Measurements from ENCODE around the gene MAGI2.

Gene MAGI2

DNA sequence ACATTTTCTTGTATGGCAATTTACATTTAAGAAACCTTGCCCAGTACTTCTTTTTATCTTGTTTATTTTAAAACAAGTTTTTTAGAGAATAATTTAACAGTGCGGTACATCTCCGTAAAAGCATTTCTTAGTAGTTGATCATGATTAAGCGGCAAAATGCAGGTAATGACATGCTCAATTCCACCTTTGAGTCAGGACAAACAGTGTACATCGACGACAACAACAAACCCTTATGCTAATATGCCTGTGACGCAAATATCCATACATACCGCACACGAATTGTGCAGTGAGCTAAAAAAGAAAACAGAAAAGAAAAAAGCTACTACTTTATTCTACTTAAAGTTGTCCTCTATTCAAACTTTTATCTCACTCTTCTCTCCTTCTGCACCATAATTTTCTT is 1.9 kb downstream of the MAGI2 start:
- DNase-seq = no peak

DNA sequence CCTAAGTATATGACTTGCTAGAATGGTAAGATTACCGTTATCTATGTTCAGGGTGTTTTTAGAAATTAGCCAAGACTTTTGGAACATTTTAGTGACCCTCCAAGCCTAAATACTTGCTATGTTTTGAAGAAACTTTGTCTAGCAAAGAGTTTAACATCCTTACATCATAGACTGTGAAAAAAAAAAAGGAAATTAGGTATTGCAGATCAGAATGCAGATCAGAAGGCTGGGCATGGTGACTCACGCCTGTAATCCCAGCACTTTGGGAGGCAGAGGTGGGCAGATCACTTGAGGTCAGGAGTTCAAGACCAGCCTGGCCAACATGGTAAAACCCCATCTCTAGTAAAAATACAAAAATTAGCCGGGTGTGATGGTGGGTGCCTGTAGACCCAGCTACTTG is 10.7 kb downstream of the MAGI2 start:
- peak; percentile 20 for DNase-seq

DNA sequence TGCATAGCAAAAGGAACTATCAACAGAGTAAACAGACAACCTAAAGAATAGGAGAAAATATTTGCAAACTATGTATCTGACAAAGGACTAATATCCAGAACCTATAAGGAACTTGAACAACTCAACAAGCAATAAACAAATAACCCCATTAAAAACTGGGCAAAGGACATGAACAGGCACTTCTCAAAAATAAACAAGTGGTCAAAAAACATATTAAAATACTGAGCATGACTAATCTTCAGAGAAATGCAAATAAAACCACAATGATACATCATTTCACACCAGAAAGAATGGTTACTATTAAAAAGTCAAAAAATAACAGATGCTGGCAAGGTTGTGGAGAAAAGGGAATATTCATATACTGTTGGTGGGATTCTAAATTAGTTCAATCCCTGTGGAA is 17.1 kb downstream of the MAGI2 start:
- peak; percentile 24 for DNase-seq

DNA sequence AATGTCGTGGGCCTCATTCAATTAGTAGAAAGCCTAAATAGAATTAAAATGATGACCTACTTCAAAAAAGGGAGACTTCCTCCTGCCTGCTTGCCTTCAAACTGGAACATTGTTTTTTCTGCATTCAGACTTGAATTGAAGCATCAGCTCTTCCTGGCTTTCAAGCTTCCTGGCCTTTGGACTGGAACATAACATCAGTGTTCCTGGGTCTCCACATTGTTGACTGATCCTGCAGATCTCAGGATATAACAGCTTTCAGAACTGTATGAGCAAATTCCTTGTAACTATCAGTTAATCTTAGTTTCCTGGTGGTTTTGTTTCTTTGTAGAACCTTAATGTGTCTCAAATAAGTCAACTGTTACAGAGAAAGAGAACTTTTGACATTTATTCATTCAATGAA is 18.6 kb downstream of the MAGI2 start:
- DNase-seq = peak; percentile 25

DNA sequence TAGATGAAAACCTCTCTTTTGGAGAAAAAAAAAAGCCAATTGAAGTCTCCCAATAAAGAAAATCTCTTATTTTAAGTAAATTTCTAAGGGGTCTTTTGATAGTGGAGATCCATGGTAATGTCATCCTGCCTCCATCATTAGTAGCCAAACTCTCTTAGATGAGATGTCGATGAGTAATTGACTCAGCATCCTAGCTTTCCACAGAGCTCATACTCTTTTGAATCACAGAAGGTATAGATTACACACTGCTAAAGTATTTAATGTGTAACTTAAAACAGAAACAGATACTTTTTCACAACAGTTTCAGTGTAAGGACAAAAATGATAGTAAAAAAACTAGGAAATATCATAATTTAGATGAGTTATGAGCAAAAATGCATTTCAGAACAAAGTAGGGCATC is 19.4 kb downstream of the MAGI2 start:
- peak; percentile 87 for DNase-seq

DNA sequence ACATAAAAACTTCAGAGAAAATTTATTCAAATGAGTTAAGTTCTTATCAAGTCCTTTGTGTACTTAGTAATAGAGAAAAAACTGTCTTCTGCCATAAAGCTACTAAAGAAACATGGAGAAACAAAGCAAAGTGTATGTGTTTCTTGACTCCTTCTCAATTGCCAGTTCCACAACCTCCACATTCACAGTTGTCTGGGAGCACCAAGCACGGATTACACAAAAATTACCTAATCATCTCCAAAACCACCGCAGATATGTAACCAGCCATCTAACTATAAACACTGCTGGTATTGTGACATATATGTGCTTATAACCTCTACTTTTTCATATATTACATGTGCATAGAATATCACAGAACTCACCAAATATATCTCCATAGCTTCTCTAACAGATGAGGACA is 23.1 kb downstream of the MAGI2 start:
- no peak for DNase-seq

DNA sequence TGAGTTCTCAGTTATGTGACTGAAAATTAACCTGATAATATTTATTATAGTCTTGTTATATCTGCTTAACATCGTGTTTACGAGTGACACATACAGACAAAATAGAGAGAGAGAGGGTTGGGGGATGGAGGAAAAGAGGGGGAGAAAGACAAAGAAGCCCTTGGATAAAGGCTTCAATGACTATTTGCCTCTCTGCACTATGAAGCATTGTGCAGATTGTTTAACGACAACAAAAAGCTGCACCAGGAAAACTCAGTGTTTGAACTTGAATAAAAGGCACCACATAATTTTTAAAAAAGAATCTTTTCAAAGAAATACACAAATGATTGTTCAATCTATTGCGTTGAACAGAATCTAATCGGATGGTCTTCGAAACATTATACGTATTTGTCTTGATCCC is 27.8 kb downstream of the MAGI2 start:
- DNase-seq = no peak

DNA sequence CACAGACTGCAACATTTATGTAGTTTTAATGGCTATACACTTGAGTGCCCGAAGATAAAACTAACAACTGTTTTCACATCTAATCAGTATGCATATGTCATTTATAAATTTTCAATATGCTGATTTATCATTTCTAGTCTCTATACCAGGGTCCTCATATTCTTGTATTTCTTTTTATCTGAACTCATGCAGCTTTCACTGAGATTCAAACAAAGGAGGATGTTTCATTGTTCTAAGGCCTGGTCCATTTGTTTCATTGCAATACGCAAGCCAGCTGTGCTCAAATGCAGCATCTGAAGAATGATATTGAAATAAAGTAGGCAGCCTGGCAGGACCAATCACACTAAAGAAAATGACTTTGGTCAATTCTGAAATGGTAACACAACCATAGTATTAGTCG is 31.7 kb downstream of the MAGI2 start:
- DNase-seq = no peak

DNA sequence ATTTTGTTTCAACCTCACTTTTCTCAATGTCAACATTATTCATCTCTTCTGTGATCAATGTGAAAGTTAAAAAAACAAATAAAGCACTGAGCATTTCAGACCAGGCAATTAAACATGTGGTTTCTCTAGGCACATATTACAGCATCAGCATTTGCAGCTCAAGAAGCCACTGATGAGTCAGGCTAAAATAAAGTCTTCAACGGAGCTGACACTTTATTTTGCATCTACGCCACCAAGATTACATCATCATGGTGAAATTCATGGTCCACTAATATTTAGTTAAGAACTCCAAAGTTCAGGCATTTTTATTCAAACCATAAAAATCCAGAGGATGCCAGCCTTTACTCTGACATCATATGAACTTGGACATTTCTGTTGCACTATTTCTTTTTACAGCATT is 33.0 kb downstream of the MAGI2 start:
- DNase-seq = peak; percentile 94

DNA sequence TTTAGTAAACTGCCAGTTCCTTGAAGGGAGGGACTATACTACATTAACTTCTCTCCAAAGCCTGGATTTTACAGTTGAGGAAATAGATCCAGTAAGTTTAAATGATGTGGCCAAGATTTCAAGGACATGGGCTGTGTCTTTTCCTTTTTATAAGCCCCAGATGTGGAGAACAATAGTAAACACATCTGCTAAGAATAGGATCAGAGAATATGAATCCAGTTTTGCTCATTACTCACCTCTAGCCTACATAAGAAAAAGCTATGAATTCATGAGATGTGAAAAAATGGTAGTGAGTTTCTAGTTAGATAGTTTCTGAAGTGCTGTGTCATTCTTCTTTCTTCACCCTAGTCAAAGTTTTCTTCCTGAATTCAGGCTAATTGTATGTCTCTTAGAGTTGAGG is 38.6 kb downstream of the MAGI2 start:
- no peak for DNase-seq

DNA sequence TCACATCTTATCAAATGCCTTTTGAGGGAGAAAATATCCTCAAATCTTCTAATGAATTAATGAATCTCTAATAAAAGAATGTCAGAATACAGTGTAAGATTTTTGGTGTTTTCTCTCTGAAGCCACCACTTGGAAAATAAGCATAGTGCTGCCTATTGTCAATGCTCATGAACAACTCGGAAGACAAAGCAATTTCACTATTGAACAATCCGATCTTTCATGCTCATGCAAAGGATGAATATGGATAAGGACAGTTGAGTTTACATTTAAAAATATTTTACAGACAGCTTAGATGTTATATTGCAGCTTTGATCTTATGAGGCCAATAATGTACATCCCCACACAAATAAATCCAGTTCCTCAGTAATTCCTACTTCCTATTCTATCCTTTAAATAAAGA is 40.6 kb downstream of the MAGI2 start:
- DNase-seq = no peak

DNA sequence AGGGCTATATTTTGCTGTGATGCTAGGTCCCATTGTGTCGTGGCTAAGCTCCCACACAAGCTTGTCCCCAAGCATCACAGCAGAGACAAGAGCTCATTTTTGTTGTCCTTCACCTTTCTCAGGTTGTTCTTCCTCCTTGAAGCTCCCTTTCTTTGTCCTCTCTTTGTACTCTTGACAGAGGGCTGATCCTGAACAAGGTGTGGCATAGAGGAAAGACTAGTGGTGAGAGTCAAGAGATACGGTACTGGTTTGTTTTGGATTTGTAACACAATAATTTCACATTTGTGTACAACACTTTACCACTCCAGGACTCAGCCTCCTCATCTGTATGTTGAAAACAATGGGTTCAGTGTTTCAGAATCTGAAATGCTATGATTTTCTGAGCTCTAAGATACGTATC is 41.0 kb downstream of the MAGI2 start:
- DNase-seq = no peak

DNA sequence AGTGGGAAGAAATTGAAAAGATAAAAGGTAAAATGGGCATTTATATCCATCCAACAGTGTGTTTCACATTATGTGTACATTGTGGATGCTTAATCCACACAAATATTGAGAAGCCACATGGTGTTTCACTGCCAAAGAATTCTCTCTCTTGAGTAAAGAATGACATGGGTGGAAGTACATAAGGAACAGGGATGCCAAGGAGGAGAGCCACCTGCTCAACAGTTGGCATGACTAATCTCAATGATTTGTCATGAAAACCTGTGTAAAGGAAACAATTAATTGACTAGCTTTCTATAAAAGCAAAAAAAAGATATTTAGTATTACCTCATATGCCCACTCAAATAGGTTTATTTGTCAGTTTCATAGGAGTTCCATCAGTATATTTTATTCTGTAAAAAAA is 43.1 kb downstream of the MAGI2 start:
- no peak for DNase-seq

DNA sequence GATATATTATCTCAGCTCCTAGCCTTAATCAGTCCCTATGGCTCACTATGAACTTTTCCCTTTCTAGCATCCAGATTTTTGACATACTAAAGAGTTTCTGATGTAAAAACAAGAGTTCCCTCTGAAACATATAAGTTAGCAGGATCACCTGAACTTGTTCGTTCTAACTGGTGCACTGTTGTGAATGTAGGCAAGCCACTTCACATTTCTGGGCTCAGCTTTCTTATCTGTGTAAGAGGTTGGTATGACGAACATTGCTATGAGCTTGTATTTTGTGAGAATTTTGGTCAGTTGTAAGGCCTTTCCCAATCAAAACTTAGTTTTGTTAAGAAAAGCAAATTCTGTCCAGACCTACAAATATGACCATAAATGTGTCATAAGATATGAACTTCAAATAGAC is 46.1 kb downstream of the MAGI2 start:
- DNase-seq = no peak

DNA sequence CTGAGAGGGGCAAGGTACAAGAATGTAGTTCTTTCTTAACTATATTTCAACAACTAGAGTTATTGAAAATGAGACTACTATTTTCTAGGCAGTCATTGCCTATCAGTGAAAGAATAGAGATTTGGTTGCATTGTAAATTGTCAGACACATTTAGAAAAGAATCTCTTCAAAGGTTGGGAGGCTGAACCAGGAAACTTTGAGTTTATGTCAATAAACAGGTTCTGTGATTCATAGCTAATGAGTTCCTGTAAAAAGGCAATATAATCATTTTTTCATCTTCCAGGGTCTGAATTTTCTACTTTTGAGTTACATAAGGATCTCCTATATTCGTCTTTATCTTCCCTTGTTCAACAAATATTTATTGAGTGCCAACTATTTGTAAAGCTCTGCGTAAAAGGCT is 47.1 kb downstream of the MAGI2 start:
- DNase-seq = no peak

DNA sequence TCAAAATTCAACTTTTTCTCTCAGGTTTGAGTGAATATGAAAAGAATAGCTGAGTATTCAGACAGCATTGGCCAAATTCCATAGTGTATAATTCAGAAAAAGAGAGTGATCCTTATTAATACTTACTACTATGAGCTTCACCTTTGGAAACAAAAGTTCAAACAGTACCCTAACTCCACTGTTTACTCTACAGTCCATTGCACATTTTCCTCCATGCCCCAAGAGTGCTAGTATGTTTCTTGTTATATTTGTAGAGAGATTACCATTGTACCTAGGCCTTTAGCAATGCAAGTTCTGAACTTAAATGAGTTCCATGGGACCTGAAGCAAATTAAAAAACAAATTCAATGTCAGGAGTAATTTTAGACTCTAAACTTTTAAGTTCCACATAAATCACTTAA is 48.1 kb downstream of the MAGI2 start:
- no peak for DNase-seq

DNA sequence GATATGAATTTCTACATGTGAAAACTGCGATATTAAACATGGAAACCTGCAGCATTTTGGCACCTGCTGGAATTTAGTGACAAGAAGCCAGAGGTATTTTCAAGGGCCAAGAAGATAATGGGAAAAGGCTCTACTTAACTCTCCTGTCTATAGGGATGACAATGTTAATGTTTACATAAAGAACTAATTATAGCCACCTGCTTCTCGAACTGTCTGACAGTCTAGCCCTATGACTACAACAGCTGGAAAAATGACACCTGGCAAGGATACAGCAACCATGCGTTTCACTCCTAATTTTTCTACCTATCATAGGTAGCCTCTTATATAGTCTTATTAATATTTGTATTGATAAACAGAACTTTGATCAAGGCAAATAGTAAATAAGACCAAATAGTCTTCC is 49.6 kb downstream of the MAGI2 start:
- DNase-seq = no peak

DNA sequence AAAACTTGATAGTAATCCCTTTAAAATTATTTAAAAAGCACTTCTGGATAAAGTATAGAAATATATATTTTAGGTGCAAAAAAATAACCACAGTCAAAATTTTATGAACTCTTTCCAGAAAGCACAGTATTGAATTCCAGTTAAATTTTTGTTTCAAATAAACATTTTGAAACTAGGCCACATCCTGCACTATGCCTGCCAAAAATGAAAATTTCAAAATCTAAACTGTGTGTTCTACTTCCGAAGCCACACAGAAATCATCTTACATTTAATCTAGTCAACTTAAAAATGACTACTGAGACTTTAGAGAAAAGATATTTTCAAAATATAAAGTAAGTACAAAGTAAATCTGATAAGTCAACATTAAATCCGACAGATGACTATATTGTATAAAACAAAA is 50.0 kb downstream of the MAGI2 start:
- DNase-seq = no peak

DNA sequence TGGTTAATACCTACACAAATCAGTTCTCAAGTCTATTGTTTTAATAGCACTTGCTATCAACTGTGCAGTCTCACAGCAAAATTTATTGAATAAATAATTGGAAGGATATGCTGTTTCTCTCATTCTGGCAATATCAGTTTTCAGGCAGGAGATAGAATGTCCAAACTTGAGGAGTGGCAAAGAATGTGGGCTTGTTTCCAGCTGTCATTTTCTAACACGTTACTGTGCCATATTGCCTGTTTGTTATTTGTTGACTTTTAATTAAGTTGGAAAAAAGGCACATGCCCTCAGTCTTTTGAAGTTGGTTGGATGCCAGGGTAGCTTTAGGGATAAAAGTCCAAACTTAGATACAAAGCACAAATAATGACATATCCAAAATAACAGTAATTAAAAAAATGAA is 52.2 kb downstream of the MAGI2 start:
- no peak for DNase-seq

DNA sequence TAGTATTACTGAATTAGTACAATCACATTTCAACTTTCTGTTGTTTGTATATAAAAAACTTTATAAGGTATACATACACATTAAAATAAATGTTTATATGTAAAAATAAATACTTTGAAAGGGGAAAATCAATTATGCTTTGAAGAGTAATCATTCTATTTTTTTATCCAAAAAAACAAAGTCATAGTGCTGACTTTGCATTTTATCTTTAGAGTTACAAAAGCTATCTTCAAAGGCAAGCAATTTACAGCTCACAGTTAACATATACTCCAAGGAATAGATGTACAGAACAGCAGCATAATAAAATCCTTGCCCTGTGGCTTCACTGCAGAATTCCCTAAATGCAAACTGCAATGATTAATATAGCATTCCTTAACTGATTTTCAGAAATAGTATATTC is 53.2 kb downstream of the MAGI2 start:
- no peak for DNase-seq

DNA sequence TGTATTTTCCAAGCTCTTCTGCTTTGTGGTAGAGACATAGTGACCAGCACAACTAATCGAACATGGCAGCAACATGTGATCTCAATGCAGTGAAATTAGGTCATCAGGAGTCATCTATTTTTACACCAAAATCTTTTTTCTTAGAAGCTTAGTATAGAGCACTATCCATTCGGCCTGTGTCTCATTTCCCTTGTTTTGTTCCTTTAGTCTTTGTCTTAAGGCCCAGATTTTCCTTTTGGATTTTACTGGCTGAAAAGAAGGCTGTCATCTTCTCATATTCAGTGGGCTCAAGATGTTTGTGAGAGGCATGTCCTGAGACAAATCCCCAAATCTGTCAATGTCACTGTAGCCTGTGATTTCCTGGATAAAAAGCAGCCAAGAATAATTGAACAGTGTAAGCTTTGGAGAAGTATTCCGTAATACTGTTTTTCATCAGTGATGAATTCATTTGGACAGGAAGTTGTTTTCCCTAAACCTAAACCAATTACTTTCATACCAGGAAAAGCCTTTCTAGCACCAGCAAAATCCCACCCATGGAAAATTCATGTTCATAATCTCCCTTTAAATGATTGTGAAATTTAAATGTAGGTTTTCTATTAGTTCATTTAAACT is 55.2 kb downstream of the MAGI2 start:
- DNase-seq = no peak

DNA sequence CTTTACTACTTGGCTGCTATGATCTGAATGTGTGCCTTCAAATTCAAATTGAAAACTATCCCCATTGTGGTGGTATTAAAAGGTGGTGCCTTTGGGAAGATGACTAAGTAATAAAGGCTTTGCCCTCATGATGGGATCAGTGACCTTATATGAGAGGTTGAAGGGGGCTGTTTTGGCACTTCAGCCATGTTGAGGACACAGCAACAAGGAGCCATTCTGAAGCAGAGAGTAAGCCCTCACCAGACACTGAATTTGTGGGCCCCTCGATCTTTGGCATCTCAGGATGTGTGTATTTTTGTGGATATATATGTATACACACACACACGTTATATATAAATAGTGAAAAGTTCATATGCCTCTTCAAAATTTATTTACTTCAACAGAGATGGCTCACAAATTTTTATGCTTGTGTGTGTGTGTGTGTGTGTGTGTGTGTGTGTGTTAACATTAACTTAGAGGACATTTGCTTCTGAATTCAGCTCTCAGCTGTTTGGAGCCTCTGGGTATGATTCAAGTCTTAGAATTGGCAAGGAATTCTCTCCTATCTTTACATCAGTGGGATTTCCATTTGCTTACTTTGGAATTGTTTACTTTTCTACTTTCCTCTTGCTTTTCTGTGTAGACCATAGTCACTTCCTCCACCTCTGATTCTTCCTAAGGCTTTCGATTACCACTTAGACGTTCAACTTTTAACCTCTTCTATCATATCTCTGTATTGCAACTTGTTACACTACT is 66.6 kb downstream of the MAGI2 start:
- no peak for DNase-seq

DNA sequence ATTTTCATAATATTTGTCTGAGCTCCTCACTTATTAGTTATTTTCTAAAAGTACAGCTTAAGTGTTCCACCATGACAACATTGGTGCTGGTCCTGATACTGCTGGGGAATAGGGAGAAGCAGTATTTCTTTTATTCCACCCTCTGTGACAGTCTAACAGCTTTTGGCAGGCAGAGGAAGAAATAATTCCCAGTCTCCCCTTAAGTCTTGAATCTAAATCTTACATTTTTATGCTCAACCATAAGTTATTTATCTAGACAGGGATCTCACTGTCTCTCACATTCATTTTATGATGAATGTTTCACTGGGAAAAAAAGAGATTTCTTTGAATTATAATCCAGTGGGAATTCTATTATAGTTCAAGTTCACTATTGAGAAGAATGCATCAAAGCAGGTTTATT is 71.5 kb downstream of the MAGI2 start:
- DNase-seq = no peak

DNA sequence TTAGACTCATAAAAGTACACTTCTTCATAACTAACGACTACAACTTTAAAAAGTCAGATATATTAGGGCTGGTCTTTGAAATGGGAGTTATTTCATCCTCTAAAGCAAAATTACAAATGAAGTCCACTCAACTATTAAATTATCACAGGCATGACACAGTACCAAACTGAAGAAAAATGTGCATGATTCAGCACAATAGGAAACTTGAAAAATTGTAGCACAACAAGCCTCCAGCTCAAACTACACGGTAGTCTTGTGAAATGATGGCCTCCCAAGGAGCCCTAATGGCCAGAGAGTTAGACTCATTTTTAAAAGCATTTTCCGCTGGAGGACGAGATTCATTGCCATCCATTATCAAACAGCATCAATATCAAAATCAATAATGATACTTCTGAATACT is 76.4 kb downstream of the MAGI2 start:
- DNase-seq = no peak

Data from fibroblast of skin of back (primary cell).